GM12878 (cell line): Measurements from ENCODE around the gene PES1. TPM values are rescaled to one million over a fixed set of nuclear protein-coding genes. Genes with fewer than 3 reads are reported as not detected.

Source experiments
- ATAC-seq: fragments of 200-7000 bp; cut with Tn5 transposase; 3 replicates; pipeline ENCODE4 v1.9.1; 2020; ENCODE audit warnings: mild to moderate bottlenecking, moderate library complexity
- BruUV-seq: library from RNA; stranded (reverse); fragments of 400-500 nt; replicated peaks from 2 replicates; lab custom pipeline; 2021; lab: Mats Ljungman, UMichigan
- CTCF ChIA-PET: fragments of 300-600 bp; sonication (Branson Sonifier 250); formaldehyde crosslinking; extraction: SDS; loops from one replicate; lab custom pipeline; 2021; ENCODE audit warnings: inconsistent platforms; lab: Yijun Ruan, JAX
- POLR2A ChIA-PET: fragments of 350-600 bp; formaldehyde crosslinking; extraction: SDS; loops from one replicate; lab custom pipeline; 2021; ENCODE audit warnings: inconsistent platforms; lab: Charles Lee
- RAD21 ChIA-PET: fragments of 300-600 bp; sonication (Branson Sonifier 250); formaldehyde crosslinking; loops from one replicate; lab custom pipeline; 2023; ENCODE audit warnings: antibody characterized with exemption; ENCODE audit not compliant: unreplicated experiment; lab: Charles Lee
- SMC1A ChIA-PET: fragments of 300-600 bp; sonication (Branson Sonifier 250); formaldehyde crosslinking; loops from one replicate; lab custom pipeline; 2023; ENCODE audit not compliant: unreplicated experiment, uncharacterized antibody; lab: Charles Lee
- DNase-seq: peaks from one replicate; pipeline ENCODE4 v3.0.0-alpha.2; 2011; ENCODE audit warnings: low read depth, low spot score
- FAIRE-seq: peaks from 3 replicates; lab custom pipeline; 2011; peaks lifted over from hg19 to GRCh38; lab: Jason Lieb, UNC
- H2AFZ ChIP-seq: 2 replicates; pipeline ENCODE4 v1.6.0; 2011; ENCODE audit warnings: low read depth, low read length, control low read depth; ENCODE audit not compliant: control insufficient read depth
- H3K27ac ChIP-seq: 2 replicates; pipeline ENCODE4 v1.5.1; 2011; ENCODE audit warnings: control low read depth; ENCODE audit not compliant: control insufficient read depth, insufficient read depth
- H3K27me3 ChIP-seq, 2 experiments: replicated peaks in 1 of 2; 2 replicates each; pipeline versions ENCODE4 v1.6.0 to v1.6.1; 2011; ENCODE audit warnings: low read length in 1 of 2; ENCODE audit not compliant: control insufficient read depth in 2 of 2, insufficient read depth in 2 of 2
- H3K36me3 ChIP-seq, 2 experiments: 2 replicates each; pipeline ENCODE4 v1.5.1; 2011; ENCODE audit warnings: low read length in 1 of 2; ENCODE audit not compliant: control insufficient read depth in 2 of 2, insufficient read depth in 2 of 2
- H3K4me1 ChIP-seq: 2 replicates; pipeline ENCODE4 v1.6.1; 2011; ENCODE audit warnings: mild to moderate bottlenecking, low read length, moderate library complexity, mixed read lengths; ENCODE audit not compliant: control insufficient read depth, insufficient read depth
- H3K4me2 ChIP-seq: 2 replicates; pipeline ENCODE4 v1.6.0; 2011; ENCODE audit warnings: control low read depth; ENCODE audit not compliant: control insufficient read depth, insufficient read depth
- H3K4me3 ChIP-seq: fragments of 200-600 bp; sonication (generic); 2 replicates; pipeline ENCODE4 v1.5.1; 2016
- H3K79me2 ChIP-seq: 2 replicates; pipeline ENCODE4 v1.6.0; 2011; ENCODE audit warnings: low read length; ENCODE audit not compliant: control insufficient read depth, insufficient read depth
- H3K9ac ChIP-seq: 2 replicates; pipeline ENCODE4 v1.8.0; 2011; ENCODE audit warnings: low read length, control low read depth, mixed read lengths; ENCODE audit not compliant: control insufficient read depth, insufficient read depth
- H3K9me3 ChIP-seq: replicated peaks from 3 replicates; pipeline ENCODE4 v1.5.1; 2011; ENCODE audit warnings: mild to moderate bottlenecking, low read length; ENCODE audit not compliant: control insufficient read depth, insufficient read depth
- H4K20me1 ChIP-seq: 2 replicates; pipeline ENCODE4 v1.6.0; 2011; ENCODE audit not compliant: control insufficient read depth, insufficient read depth
- BCL11A ChIP-seq: IDR thresholded peaks from 2 replicates; pipeline ENCODE4 v1.6.1; 2011; ENCODE audit warnings: low read depth, low read length
- EED ChIP-seq: sonication (generic); IDR thresholded peaks from 2 replicates; pipeline ENCODE4 v1.6.1; 2016; ENCODE audit warnings: antibody characterized with exemption, low read depth
- IKZF2 ChIP-seq, 2 experiments: fragments of 450-650 bp; IDR thresholded peaks; 2 replicates each; pipeline ENCODE4 v1.6.1; 2017; ENCODE audit warnings: mild to moderate bottlenecking in 2 of 2, moderate library complexity in 2 of 2
- MEF2A ChIP-seq: IDR thresholded peaks from 2 replicates; pipeline ENCODE4 v1.6.1; 2011; ENCODE audit warnings: low read depth, mild to moderate bottlenecking, low read length, moderate library complexity; ENCODE audit not compliant: insufficient read depth
- PAX8 ChIP-seq: fragments of 450-650 bp; IDR thresholded peaks from 2 replicates; pipeline ENCODE4 v1.6.1; 2017; ENCODE audit warnings: mild to moderate bottlenecking, moderate library complexity
- SIN3A ChIP-seq: IDR thresholded peaks from 2 replicates; pipeline ENCODE4 v1.6.1; 2012; ENCODE audit warnings: low read depth, low read length, improper control_type of control experiment
- SP1 ChIP-seq: IDR thresholded peaks from one replicate; pipeline ENCODE4 v1.6.1; 2011; ENCODE audit warnings: low read depth, low read length
- STAT3 ChIP-seq: IDR thresholded peaks from 2 replicates; pipeline ENCODE4 v1.6.1; 2011; ENCODE audit warnings: low read depth, low read length, improper control_type of control experiment
- TARDBP ChIP-seq: IDR thresholded peaks from 2 replicates; pipeline ENCODE4 v1.6.1; 2016; ENCODE audit warnings: borderline replicate concordance
- TCF12 ChIP-seq: IDR thresholded peaks from 2 replicates; pipeline ENCODE4 v1.6.1; 2011; ENCODE audit warnings: low read depth, mild to moderate bottlenecking, low read length
- ZNF384 ChIP-seq: IDR thresholded peaks from 2 replicates; pipeline ENCODE4 v1.6.1; 2012; ENCODE audit warnings: low read depth, mild to moderate bottlenecking, low read length, improper control_type of control experiment, borderline replicate concordance
- WGBS: methylation state at CpG from one replicate; pipeline ENCODE4 v1.1.6; 2016; ENCODE audit warnings: low lambda C conversion rate; ENCODE audit not compliant: insufficient replicate concordance, insufficient coverage; ENCODE audit errors: missing lambda C conversion rate; 5-methylcytosine and 5-hydroxymethylcytosine counted together
- in situ Hi-C: fragments of 300-500 bp; cut with MboI; formaldehyde crosslinking; loops from 9 replicates; pipeline ENCODE4 v1.14.3; 2018; ENCODE audit warnings: mixed read lengths
- intact Hi-C: fragments of 100-400 bp; cut with micrococcal nuclease; formaldehyde crosslinking; loops from one replicate; pipeline ENCODE4 v1.14.2; 2022; ENCODE audit not compliant: unreplicated experiment
- polyA plus RNA-seq, 11 experiments: library from polyadenylated mRNA; depleted of rRNA in 4 of 11; unstranded in 6 of 11; stranded (reverse) in 5 of 11; fragments of >200 nt; fragmentation: Nextera tagmentation in 4 of 11; fragmentation: Illumina TruSeq in 1 of 11; extraction: Ambion mirVana in 4 of 11; extraction: Trizol in 1 of 11; gene quantifications; 1 replicate in 1 of 11; 2 replicates in 10 of 11; pipeline versions ENCODE4 v1.2.1 to v1.2.3, GENCODE V29; 2011 to 2016; ENCODE audit warnings: inconsistent platforms in 2 of 11, missing spikeins in 2 of 11, low read depth in 1 of 11
- total RNA-seq, 4 experiments: library from RNA; depleted of rRNA in 3 of 4; stranded (reverse); fragments of >200 nt in 3 of 4; fragmentation: Illumina TruSeq in 1 of 4; extraction: Trizol in 1 of 4; gene quantifications; 2 replicates each; pipeline versions ENCODE4 v1.2.1 to v1.2.3, GENCODE V29; 2013 to 2021
- TF ChIP-seq, protein P1 (sequence below): IDR thresholded peaks from 2 replicates; pipeline ENCODE4 v1.6.1; 2012; ENCODE audit warnings: low read depth, low read length, improper control_type of control experiment
- TF ChIP-seq, protein P2 (sequence below): fragments of 450-650 bp; IDR thresholded peaks from 2 replicates; pipeline ENCODE4 v1.6.1; 2017; ENCODE audit warnings: antibody characterized with exemption, mild to moderate bottlenecking, moderate library complexity

The PES1 gene
- total and polyA plus RNA-seq, 10 of the 15 experiments (the other 5 are each of a cell fraction or from before 2014, with no cell fraction given), result 6.9 to 139 (median 106) TPM

DNA sequence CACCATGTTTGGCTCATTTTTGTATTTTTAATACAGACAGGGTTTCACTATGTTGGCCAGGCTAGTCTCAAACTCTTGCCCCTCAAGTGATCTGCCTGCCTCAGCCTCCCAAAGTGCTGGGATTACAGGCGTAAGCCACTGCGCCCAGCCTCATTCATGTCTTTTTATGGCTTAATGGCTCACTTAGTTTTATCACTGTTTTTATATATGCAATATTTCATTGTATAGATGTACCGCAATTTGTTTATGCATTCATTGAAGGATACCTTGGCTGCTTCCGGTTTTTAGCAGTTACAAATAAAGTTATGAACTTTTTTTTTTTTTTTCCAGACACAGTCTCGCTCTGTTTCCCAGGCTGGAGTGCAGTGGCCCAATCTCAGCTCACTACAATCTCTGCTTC, 9.8 kb upstream of the PES1 start (continued):
- no peak for TF ChIP-seq ZNF384
- no peak for TF ChIP-seq MEF2A

DNA sequence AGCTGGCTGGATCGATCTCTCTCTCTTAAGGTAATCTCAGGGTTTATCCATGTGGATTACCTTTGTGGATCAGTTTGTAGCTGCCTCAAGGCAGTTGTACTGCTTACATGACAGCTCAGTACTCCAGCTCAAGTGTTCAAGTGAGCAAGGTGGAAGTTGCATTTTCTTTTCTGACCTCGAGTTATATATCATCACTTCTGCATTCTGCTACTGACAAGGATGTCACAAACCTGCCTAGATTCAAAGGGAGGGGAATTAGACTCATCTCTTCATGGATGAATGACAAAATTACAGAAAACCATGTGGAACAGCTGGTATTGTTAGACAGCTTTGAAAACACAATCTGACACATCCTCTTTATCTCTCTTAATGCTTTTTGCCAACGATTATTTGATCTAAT, 9.2 kb upstream of the PES1 start:
- 17% methylated on average over 3 of the region's 3 CpGs for WGBS
- in situ Hi-C loops (no loop called here), intact Hi-C loops (loop anchor here (5.0 kb wide), 1 partner anchor 154 kb away; no protein-coding TSS in a partner anchor)
- Histone ChIP-seq H3K79me2 (no peaks in the 10 kb centered on the region), H3K27me3 (no peaks in the 10 kb centered on the region), H3K4me1 (peaks cover 6% of the 10 kb centered on the region), H3K4me2 (no peak overlapping the region), H3K4me3 (no peak overlapping the region), H3K27ac (no peak overlapping the region), H2AFZ (no peak overlapping the region), H4K20me1 (no peaks in the 10 kb centered on the region), H3K36me3 (no peaks in the 10 kb centered on the region), H3K9ac (no peak overlapping the region), H3K9me3 (no peaks in the 10 kb centered on the region)
- FAIRE-seq (no peak), DNase-seq (no peak), ATAC-seq (0 out of 3 replicates have a peak, but pooled peaks have one; percentile 12)
- SMC1A ChIA-PET, result interaction anchor here (0.9 to 1.7 kb wide), 4 partner anchors 9 to 156 kb away, joined by 3 to 5 read pairs (median 3); partner anchors contain the start of gene PES1
- TF ChIP-seq SIN3A (no peak), IKZF2 (IDR thresholded peaks at IDR 0.05) (no peak)
- RAD21 ChIA-PET, result interaction anchor here (0.7 to 1.0 kb wide), 2 partner anchors 35 to 154 kb away, joined by 3 to 4 read pairs; partner anchors contain the start of gene SLC35E4
- POLR2A ChIA-PET, result interaction anchor here (0.6 kb wide), 1 partner anchor 112 kb away, joined by 3 read pairs; no protein-coding TSS in a partner anchor
- CTCF ChIA-PET, result interaction anchor here (0.6 to 1.7 kb wide), 7 partner anchors 34 to 497 kb away, joined by 3 to 10 read pairs (median 7); partner anchors contain the start of genes MTFP1 and SLC35E4
- no TSS peak for BruUV-seq

DNA sequence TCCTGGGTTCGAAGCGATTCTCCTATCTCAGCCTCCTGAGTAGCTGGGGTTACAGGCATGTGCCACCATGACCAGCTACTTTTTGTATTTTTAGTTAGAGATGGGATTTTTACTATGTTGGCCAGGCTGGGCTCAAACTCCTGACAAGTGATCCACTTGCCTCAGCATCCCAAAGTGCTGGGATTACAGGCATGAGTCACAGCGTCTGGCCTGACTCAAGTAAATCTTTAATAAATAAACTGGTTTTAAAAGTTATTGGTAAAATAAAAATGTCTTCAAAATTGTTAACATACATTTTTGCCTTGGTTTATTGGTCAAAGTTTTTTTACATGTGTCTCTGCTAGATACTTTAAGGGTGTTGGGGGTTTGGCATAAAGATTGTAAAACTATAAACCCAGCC, 7.3 kb upstream of the PES1 start:
- Histone ChIP-seq H4K20me1 (no peaks in the 10 kb centered on the region), H2AFZ (no peak overlapping the region), H3K27ac (no peak overlapping the region), H3K79me2 (no peaks in the 10 kb centered on the region), H3K4me1 (no peaks in the 10 kb centered on the region), H3K27me3 (no peaks in the 10 kb centered on the region), H3K9ac (no peak overlapping the region), H3K9me3 (no peaks in the 10 kb centered on the region), H3K4me2 (no peak overlapping the region), H3K36me3 (no peaks in the 10 kb centered on the region), H3K4me3 (no peak overlapping the region)
- ATAC-seq (no peak), DNase-seq (no peak), FAIRE-seq (no peak)
- no TSS peak for BruUV-seq
- 57% methylated on average over 3 of the region's 3 CpGs for WGBS
- CTCF ChIA-PET, result no interaction called here
- intact Hi-C loops (no loop called here), in situ Hi-C loops (no loop called here)
- RAD21 ChIA-PET, result no interaction called here
- SMC1A ChIA-PET, result no interaction called here
- TF ChIP-seq STAT3 (no peak), EED (no peak), TARDBP (no peak), BCL11A (no peak), SP1 (no peak), PAX8 (no peak), TCF12 (no peak)
- TF ChIP-seq, protein P1, sequence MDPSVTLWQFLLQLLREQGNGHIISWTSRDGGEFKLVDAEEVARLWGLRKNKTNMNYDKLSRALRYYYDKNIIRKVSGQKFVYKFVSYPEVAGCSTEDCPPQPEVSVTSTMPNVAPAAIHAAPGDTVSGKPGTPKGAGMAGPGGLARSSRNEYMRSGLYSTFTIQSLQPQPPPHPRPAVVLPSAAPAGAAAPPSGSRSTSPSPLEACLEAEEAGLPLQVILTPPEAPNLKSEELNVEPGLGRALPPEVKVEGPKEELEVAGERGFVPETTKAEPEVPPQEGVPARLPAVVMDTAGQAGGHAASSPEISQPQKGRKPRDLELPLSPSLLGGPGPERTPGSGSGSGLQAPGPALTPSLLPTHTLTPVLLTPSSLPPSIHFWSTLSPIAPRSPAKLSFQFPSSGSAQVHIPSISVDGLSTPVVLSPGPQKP, result no peak
- TF ChIP-seq, protein P2, sequence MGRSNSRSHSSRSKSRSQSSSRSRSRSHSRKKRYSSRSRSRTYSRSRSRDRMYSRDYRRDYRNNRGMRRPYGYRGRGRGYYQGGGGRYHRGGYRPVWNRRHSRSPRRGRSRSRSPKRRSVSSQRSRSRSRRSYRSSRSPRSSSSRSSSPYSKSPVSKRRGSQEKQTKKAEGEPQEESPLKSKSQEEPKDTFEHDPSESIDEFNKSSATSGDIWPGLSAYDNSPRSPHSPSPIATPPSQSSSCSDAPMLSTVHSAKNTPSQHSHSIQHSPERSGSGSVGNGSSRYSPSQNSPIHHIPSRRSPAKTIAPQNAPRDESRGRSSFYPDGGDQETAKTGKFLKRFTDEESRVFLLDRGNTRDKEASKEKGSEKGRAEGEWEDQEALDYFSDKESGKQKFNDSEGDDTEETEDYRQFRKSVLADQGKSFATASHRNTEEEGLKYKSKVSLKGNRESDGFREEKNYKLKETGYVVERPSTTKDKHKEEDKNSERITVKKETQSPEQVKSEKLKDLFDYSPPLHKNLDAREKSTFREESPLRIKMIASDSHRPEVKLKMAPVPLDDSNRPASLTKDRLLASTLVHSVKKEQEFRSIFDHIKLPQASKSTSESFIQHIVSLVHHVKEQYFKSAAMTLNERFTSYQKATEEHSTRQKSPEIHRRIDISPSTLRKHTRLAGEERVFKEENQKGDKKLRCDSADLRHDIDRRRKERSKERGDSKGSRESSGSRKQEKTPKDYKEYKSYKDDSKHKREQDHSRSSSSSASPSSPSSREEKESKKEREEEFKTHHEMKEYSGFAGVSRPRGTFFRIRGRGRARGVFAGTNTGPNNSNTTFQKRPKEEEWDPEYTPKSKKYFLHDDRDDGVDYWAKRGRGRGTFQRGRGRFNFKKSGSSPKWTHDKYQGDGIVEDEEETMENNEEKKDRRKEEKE, result no peak
- POLR2A ChIA-PET, result no interaction called here
